Amygdala (tissue), 56 donors: ENCODE data around the gene RBFOX1.

Source experiments
- DNase-seq, 56 donors: peaks; one replicate each; lab custom pipeline; 2025; lab: John Stamatoyannopoulos, UW

Gene RBFOX1

GRCh38 chr16:7333180-7333725 is 608 bp downstream of the RBFOX1 start:
- DNase-seq: no peak

DNA sequence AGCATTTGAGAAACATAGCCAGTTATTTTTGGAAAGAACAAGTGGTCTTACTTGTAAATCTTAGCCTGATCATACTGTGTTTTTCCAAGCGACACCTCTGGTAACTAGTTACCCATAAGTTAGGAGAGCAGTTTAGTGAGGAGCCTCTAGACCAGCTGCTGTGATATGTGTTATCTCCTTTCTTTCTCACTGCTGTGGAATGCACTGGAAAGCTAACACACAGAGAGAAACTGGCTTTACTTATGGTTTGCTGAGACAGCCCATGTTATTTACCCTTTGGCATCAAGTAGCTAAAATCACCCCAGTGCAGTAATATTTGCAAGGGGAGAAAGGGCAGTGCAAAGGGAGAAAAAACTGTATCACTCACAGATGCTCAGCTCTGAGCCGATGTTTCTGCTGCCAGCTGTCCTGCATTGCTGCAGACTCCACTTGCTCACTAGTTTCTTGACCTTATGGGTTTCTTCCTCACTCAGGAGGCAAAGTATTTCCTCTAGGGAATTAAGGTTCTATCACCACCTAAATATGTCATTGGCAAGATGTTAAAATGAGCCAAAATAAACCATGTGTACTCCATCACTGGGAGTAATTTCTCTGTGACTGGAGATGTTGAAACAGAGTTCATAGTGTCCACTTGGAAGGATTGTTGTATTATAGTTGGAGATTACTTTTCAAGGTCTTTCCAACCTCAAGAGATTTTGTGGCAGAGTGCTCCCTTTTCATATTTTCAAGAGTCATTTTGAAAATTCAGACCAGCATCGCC is 2.3 kb downstream of the RBFOX1 start:
- DNase-seq: no peak

GRCh38 chr16:7335991-7336634 is 3.5 kb downstream of the RBFOX1 start:
- DNase-seq: no peak

DNA sequence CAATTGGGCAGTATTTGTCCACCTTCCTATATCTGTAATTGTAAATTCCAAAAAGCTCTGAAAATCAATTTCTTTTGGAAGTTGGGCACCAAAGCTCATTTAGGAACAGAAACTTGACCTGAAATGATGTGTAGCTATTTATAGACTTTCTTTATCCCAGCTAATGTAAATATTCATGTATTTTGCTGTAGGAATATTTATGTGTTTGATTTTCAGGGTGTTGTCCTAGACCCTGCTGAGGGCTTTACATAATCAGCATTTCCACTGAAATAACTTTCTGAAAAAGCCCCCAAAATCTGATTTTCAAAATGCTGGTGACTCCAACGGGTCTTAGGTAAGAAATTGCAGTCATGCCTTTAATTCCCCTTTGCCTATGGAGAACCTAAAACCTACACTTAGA is 4.1 kb downstream of the RBFOX1 start:
- no peak for DNase-seq

DNA sequence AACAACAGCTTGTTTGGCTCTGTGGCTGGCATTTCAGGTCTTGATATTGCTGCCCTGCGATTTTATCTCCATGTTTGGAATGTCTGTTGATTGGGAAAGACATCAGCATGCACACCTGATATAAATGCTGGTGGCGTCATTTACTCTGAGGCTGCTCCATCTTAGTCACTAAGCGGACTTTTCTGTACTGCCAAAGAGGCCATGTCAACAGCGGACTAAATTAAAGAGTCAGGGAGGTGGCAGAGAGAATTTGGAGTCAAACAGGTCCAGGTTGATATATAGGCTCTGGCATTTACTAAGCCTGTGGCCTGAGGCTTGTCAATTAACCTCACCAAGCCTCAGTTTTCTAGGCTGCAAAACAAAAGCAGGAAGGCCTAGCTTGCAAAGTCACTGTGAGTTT is 6.2 kb downstream of the RBFOX1 start:
- DNase-seq: no peak

DNA sequence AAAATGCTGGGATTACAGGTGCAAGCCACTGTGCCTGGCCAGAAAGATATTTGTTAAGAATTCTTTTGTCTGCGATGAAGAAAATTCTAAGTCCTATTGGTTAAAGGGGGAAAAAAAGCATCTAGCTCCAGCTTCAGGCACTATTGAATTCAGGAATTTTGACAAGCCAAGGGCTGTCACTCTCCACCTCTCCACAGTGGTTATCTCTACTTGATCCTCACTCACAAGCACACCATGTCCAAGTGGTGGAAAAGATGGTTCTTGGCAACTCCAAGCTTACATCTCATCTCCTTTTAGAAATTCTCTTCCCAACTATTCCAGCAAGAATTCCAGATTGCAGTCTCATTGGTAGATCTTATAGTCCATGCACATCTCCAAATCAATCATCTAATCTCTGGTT is 7.1 kb downstream of the RBFOX1 start:
- DNase-seq: no peak

GRCh38 chr16:7340938-7341337 is 8.3 kb downstream of the RBFOX1 start:
- DNase-seq: no peak

GRCh38 chr16:7342598-7342997 is 10.0 kb downstream of the RBFOX1 start:
- no peak for DNase-seq

- no peak for DNase-seq
Observed at GRCh38 chr16:7343243-7343642, 10.6 kb downstream of the RBFOX1 start.

DNA sequence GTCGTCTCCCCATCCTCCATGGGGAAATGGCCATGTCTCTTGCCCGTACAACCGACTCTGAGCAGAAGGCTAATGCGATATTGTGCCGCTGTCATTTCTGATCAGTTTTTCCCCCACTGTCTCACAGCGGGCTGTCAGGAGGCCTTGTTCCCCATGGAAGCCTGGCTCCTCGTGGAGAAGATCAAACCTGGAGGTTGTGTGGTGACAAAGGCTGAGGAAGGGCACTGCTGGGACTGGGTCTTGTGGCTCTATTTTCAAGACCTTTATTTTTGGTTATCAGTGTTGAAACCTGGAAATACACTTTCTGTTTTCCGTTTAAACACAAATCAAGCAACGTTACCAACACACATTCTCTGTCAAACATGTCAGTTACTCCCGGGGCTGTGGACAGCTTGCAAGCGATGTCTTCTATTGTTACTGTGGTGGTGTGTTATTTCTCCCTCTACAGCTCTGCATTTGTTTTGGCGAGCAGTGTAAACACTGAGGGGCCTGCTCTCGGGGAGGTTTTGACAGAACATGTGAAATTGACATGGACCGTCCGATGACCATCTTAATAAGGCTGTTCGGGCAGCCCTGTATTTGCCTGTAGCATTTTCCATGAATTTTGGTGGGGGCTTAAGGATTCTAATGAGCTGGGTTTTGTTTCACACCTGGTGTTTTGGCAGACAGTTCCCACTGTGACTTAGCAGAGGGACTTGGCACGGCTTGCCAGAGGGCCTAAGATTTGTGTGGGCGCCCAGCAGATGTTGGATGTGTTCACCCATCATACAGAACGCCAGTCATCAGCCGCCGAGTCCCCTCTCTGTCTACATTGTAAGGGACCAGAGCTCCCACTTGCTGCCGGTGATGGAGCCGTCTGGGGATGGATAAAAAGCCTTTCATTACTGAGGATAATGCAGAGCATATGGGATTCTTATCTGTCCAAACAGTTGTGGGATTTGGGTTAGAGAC is 12.5 kb downstream of the RBFOX1 start:
- DNase-seq: peak in 10 of 56 donors; percentile 2 to 37 (median 4)

- DNase-seq: no peak
Observed at GRCh38 chr16:7350806-7351205, 18.2 kb downstream of the RBFOX1 start.

DNA sequence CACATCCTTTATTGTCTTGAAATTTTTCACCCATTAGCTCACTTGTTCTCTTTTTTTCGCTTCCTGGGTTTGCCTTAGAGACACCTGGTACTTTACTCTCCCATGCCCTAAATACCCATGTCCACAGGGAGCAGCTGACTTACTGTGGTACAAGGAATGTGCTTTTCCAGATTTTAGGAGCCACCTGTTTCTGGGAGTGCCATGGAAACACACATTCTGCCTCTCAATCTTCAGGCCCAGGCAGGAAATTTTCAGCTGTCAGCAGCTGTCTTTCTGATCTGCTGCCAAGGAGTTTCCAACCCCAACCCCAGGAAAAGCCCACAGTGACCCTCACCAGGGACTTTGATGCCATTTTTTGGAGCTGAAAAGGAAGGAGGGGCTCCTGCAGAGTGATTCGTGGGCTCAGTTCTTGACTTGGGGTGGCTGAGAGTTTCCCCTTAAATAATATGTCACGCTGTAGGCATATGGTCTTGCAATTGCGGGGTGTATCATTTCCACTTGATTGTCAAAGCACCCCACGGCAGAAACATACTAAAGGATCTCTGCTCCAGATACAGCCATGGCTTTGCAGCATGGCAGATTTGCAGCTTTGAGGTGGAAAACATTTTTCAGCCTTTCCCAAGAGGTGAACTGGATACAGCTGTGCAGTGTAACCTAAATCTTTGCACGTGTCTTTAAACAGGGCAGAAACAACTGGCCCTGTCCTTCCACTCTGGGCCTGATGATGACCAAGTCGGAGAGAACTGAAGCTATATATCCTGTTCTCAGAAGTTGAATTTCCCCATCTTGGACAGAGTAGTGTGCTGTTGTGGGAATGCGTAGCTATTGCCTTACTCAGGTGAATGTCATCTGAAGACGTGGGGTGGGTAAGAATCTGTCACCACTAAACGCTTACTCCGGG is 19.2 kb downstream of the RBFOX1 start:
- no peak for DNase-seq

DNA sequence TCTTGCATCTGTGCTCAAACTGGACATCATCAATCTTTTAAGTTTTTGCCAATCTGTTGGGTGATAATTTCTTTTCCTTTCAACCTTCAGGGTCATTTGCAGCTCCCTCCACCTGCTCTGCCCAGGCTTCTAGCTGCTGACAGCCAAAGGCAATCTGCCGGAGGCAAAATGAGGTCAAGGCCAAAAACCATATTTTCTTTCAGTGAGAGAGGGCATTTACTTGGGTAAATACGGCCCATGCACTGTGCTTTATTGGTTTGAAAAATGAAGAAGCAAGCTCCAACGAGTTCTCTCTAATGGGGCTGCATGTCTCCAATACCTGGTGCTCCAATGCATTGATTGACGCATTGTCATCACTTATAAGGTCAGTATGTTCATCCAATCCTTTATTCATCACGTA is 23.1 kb downstream of the RBFOX1 start:
- DNase-seq: no peak

- no peak for DNase-seq
Observed at GRCh38 chr16:7361416-7362129, 28.9 kb downstream of the RBFOX1 start.

DNA sequence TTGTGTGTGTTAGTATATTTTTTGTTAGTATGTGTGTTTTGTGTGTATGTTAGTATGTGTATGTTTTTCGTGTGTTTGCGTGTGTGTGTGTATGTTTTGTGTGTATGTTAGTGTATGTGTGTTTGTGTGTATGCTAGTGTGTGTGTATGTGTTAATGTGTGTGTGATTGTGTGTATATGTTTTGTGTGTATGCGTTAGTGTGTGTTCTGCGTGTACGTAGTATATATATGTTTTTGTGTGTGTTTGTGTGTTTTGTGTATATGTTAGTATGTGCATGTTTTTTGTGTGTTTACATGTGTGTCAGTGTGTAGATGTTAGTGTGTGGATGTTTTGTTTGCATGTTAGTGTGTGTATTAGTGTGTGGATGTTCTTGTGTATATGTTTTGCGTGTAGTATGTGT is 29.6 kb downstream of the RBFOX1 start:
- no peak for DNase-seq

GRCh38 chr16:7363422-7364417 is 31.1 kb downstream of the RBFOX1 start:
- peak in 1 of 56 donors; percentile 2 for DNase-seq

- no peak for DNase-seq
Observed at GRCh38 chr16:7366041-7366440, 33.4 kb downstream of the RBFOX1 start.
